Right ventricle myocardium inferior (tissue), 1 donor: Measurements from ENCODE around the gene RAB6B. TPM values are rescaled to one million over a fixed set of nuclear protein-coding genes. Genes with fewer than 3 reads are reported as not detected.

Source experiments
- ATAC-seq: fragments of 200-7000 bp; cut with Tn5 transposase; one replicate; pipeline ENCODE4 v1.9.1; 2020; ENCODE audit warnings: mild to moderate bottlenecking, moderate library complexity
- DNase-seq: peaks from one replicate; pipeline ENCODE4 v3.0.0; 2021; ENCODE audit errors: missing footprints
- intact Hi-C: fragments of 100-400 bp; cut with DNase I; formaldehyde crosslinking; loops from one replicate; pipeline ENCODE4 v1.11.0; 2022
- total RNA-seq: library from RNA; stranded (reverse); fragmentation: NEBNext Ultra II Directional; extraction: Animal tissue kit (Norgen Biotek cat#: 25700); gene quantifications from one replicate; pipeline ENCODE4 v1.2.1, GENCODE V29; 2021
- donor health status: DM: no; HTN: yes; CAD: no; lungs with severe emphysema.

The RAB6B gene
- total RNA-seq, 1 donor from 2014 or later, result 58.8 TPM

- intact Hi-C loops, result no loop called here
- ATAC-seq, result no peak
- DNase-seq, result no peak
Measured at GRCh38 chr3:133910422-133910821, 14.7 kb upstream of the RAB6B start.

GRCh38 chr3:133905376-133905775 is 9.7 kb upstream of the RAB6B start:
- no peak for ATAC-seq
- DNase-seq, result no peak
- intact Hi-C loops, result no loop called here

GRCh38 chr3:133901847-133902246 is 6.2 kb upstream of the RAB6B start:
- DNase-seq (no peak), ATAC-seq (no peak)

GRCh38 chr3:133901083-133901482 is 5.4 kb upstream of the RAB6B start:
- ATAC-seq, result no peak
- DNase-seq, result no peak
- intact Hi-C loops, result loop anchor here (2.0 kb wide), 1 partner anchor 82 kb away; no protein-coding TSS in a partner anchor

More at GRCh38 chr3:133901847-133902246, 6.2 kb upstream of the RAB6B start:
- intact Hi-C loops, result loop anchor here (2.0 kb wide), 1 partner anchor 83 kb away; no protein-coding TSS in a partner anchor

- intact Hi-C loops, result no loop called here
Measured at GRCh38 chr3:133899311-133899710, 3.6 kb upstream of the RAB6B start.

GRCh38 chr3:133897547-133897946 is 1.9 kb upstream of the RAB6B start:
- ATAC-seq, result no peak
- DNase-seq, result no peak
- intact Hi-C loops, result no loop called here

More at GRCh38 chr3:133899311-133899710, 3.6 kb upstream of the RAB6B start:
- ATAC-seq (no peak), DNase-seq (no peak)

- intact Hi-C loops, result no loop called here
- DNase-seq, result peak; percentile 58
- no peak for ATAC-seq
Measured at GRCh38 chr3:133896002-133896761, 500 bp upstream of the RAB6B start.

- intact Hi-C loops, result no loop called here
- ATAC-seq, result peak; percentile 15
Measured at GRCh38 chr3:133894353-133895207, 1.1 kb downstream of the RAB6B start.

GRCh38 chr3:133893683-133894352 is 1.9 kb downstream of the RAB6B start:
- ATAC-seq (no peak), DNase-seq (no peak)
- intact Hi-C loops, result loop anchor here (2.0 kb wide), 1 partner anchor 65 kb away; no protein-coding TSS in a partner anchor

More at GRCh38 chr3:133894353-133895207, 1.1 kb downstream of the RAB6B start:
- DNase-seq, result no peak

GRCh38 chr3:133892541-133893231 is 3.0 kb downstream of the RAB6B start:
- intact Hi-C loops, result loop anchor here (2.0 kb wide), 1 partner anchor 64 kb away; no protein-coding TSS in a partner anchor
- DNase-seq (no peak), ATAC-seq (peak; percentile 82)

- DNase-seq (no peak), ATAC-seq (no peak)
- intact Hi-C loops, result loop anchor here (2.0 kb wide), 1 partner anchor 63 kb away; no protein-coding TSS in a partner anchor
Measured at GRCh38 chr3:133891662-133892378, 3.9 kb downstream of the RAB6B start.

- DNase-seq (no peak), ATAC-seq (no peak)
- intact Hi-C loops, result no loop called here
Measured at GRCh38 chr3:133890972-133891644, 4.6 kb downstream of the RAB6B start.

GRCh38 chr3:133890037-133890436 is 5.6 kb downstream of the RAB6B start:
- no peak for ATAC-seq
- intact Hi-C loops, result no loop called here
- DNase-seq, result no peak

GRCh38 chr3:133888726-133889340 is 6.8 kb downstream of the RAB6B start:
- intact Hi-C loops, result no loop called here
- ATAC-seq (no peak), DNase-seq (no peak)

GRCh38 chr3:133887803-133888703 is 7.6 kb downstream of the RAB6B start:
- DNase-seq (no peak), ATAC-seq (no peak)
- intact Hi-C loops, result no loop called here
